Measurements from ENCODE around the gene PCMT1. TPM values are rescaled to one million over a fixed set of nuclear protein-coding genes. Genes with fewer than 3 reads are reported as not detected.

The PCMT1 gene
- total RNA-seq, 4 donors from 2014 or later: 57.4 to 67.6 (median 66.6) TPM

DNA sequence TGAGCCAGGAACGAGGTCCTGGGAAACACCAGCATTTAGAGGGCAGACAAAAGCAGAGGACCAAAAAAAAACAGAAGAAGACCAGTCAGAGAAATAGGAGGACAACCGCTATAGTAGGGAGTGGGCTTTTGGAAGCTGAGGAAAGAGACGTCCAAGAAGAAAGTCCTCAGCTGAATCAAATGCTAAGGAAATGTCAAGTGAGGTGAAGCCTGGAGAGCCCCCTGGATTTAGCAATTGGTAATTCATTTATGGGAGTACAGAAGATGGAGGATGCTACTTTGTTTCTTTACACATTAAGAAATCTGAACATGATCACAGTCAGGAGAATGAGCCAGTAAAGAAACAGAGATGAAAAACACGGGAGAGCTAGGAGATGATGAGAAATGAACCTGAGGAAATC lies 73.5 kb downstream of the PCMT1 start:
- TF ChIP-seq, protein P1, sequence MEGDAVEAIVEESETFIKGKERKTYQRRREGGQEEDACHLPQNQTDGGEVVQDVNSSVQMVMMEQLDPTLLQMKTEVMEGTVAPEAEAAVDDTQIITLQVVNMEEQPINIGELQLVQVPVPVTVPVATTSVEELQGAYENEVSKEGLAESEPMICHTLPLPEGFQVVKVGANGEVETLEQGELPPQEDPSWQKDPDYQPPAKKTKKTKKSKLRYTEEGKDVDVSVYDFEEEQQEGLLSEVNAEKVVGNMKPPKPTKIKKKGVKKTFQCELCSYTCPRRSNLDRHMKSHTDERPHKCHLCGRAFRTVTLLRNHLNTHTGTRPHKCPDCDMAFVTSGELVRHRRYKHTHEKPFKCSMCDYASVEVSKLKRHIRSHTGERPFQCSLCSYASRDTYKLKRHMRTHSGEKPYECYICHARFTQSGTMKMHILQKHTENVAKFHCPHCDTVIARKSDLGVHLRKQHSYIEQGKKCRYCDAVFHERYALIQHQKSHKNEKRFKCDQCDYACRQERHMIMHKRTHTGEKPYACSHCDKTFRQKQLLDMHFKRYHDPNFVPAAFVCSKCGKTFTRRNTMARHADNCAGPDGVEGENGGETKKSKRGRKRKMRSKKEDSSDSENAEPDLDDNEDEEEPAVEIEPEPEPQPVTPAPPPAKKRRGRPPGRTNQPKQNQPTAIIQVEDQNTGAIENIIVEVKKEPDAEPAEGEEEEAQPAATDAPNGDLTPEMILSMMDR (IDR thresholded peaks at IDR 0.05): no peak
- TF ChIP-seq EP300 (IDR thresholded peaks at IDR 0.05) (no peak), POLR2AphosphoS5 (IDR thresholded peaks at IDR 0.05) (no peak), POLR2A (IDR thresholded peaks at IDR 0.05) (no peak)
- WGBS: 83% methylated on average over 4 of the region's 4 CpGs
- peaks cover 46% of the 10 kb centered on the region for H3K36me3 ChIP-seq

DNA sequence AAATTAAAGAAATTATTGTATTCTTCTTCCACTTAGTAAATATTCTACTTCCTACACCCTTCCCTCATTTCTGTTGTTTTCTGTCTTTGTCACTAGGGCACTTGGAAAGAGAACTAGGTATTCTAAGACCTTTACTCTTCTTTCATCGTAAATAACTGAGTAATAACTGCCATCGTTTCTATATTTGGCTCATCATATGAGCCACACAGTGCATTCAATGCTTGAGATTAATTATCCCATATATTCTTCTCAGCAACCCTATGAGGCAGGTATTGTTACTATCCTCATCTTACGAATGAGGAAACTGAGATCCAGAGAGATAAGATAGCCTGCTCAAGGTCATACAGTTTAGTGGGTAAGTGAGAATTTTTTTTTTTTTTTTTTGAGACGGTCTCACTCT lies 75.8 kb downstream of the PCMT1 start:
- H3K4me1 ChIP-seq: no peaks in the 10 kb centered on the region
- peaks cover 49% of the 10 kb centered on the region for H3K36me3 ChIP-seq
- H3K27me3 ChIP-seq: no peaks in the 10 kb centered on the region
- TF ChIP-seq EP300 (IDR thresholded peaks at IDR 0.05): no peak
- no peak for TF ChIP-seq POLR2A (IDR thresholded peaks at IDR 0.05)
- TF ChIP-seq, protein P1 (IDR thresholded peaks at IDR 0.05): no peak
- TF ChIP-seq POLR2AphosphoS5 (IDR thresholded peaks at IDR 0.05): no peak
- H3K9me3 ChIP-seq: no peaks in the 10 kb centered on the region
- H3K4me3 ChIP-seq: no peak overlapping the region
- no peak for DNase-seq (ENCODE audit: low spot score in 2 of 2)
- H3K27ac ChIP-seq: no peak overlapping the region
- WGBS: 80% methylated on average over 4 of the region's 4 CpGs

More for the DNA sequence above, 73.5 kb downstream of the PCMT1 start:
- Histone ChIP-seq H3K4me3 (no peak overlapping the region), H3K27ac (no peak overlapping the region), H3K27me3 (no peaks in the 10 kb centered on the region), H3K4me1 (no peaks in the 10 kb centered on the region), H3K9me3 (no peaks in the 10 kb centered on the region)
- no peak for DNase-seq (ENCODE audit: low spot score in 2 of 2)

DNA sequence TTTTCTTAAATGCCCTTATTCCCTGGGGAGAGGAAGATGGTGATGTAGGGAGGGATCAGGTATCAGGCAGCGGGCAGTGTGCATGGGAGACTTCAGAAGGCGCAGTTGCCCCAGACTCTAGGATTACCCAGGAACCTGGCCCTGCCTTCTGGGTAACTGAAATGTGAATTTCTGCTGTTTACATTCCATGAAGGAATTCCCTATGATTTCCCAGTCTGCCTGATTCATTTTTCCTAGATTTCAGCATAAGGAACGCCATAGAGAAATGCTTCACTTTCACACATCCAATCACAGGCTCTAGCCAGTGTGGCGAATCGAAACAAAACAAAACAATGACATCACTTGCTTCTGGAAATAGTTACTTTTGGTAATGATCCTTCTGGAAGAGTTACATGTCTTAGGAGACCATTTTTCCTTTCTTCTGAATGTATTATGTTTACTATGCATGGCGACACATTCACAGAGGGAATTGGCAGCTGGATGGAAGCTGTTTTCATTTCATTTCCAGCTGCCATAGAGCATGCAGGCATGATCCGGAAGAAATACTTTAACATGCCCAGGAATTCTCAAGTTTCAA lies 81.3 kb downstream of the PCMT1 start:
- TF ChIP-seq POLR2AphosphoS5 (IDR thresholded peaks at IDR 0.05) (no peak), POLR2A (IDR thresholded peaks at IDR 0.05) (no peak), EP300 (IDR thresholded peaks at IDR 0.05) (no peak)
- TF ChIP-seq, protein P1 (IDR thresholded peaks at IDR 0.05): no peak
- Histone ChIP-seq H3K4me1 (no peaks in the 10 kb centered on the region), H3K27ac (no peak overlapping the region), H3K27me3 (no peaks in the 10 kb centered on the region), H3K36me3 (peaks cover 32% of the 10 kb centered on the region), H3K4me3 (no peak overlapping the region), H3K9me3 (no peaks in the 10 kb centered on the region)
- 73% methylated on average over 7 of the region's 7 CpGs for WGBS
- DNase-seq (ENCODE audit: low spot score in 2 of 2): no peak

DNA sequence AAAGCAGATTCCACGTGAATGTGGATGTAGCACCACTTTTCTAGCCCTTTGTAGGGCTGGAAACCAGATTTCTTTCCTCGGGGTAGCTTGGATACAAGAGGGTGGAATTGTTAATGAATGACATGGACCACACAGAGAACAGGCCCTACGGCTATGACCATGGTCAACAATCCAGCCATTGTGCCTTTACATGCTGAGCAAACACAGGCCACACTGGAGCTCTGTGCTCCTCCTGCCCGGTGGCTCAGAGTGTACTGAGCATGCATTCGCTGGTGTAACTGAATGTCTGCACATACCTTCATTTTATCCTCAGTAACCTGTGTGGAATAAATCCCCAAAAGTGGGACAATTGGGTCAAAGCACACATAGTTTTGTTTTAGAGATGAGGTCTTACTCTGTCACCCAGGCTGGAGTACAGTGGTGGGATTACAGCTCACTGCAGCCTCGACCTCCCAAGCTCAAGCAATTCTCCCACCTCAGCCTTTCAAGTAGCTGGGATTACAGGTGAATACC lies 81.8 kb downstream of the PCMT1 start:
- TF ChIP-seq EP300 (IDR thresholded peaks at IDR 0.05) (no peak), POLR2AphosphoS5 (IDR thresholded peaks at IDR 0.05) (no peak), POLR2A (IDR thresholded peaks at IDR 0.05) (no peak)
- Histone ChIP-seq H3K27me3 (no peaks in the 10 kb centered on the region), H3K4me3 (no peak overlapping the region), H3K36me3 (peaks cover 32% of the 10 kb centered on the region), H3K27ac (no peak overlapping the region), H3K9me3 (no peaks in the 10 kb centered on the region), H3K4me1 (no peaks in the 10 kb centered on the region)
- WGBS: 77% methylated on average over 6 of the region's 6 CpGs
- no peak for DNase-seq (ENCODE audit: low spot score in 2 of 2)

DNA sequence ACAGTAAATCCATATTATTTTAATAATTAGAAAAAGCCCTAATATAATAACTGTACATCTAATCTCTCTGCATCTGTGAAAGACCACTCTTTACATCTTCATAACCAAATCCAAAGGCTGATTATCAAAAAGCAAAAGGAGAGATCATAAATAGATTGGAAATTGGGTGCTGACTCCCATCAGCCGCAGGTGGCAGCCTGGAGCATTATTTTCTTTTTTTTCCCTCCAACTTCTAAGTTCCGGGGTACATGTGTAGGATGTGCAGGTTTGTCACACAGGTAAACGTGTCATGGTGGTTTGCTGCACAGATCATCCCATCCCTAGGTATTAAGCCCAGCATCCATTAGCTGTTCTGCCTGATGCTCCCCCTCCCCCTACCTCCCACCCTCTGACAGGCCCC lies 84.1 kb downstream of the PCMT1 start:
- TF ChIP-seq POLR2AphosphoS5 (IDR thresholded peaks at IDR 0.05) (no peak), POLR2A (IDR thresholded peaks at IDR 0.05) (no peak), EP300 (IDR thresholded peaks at IDR 0.05) (no peak)
- TF ChIP-seq, protein P1 (IDR thresholded peaks at IDR 0.05): no peak
- Histone ChIP-seq H3K4me3 (no peak overlapping the region), H3K27me3 (no peaks in the 10 kb centered on the region), H3K27ac (no peak overlapping the region), H3K4me1 (no peaks in the 10 kb centered on the region), H3K36me3 (peaks cover 35% of the 10 kb centered on the region), H3K9me3 (no peaks in the 10 kb centered on the region)
- 92% methylated on average over 3 of the region's 3 CpGs for WGBS
- no peak for DNase-seq (ENCODE audit: low spot score in 2 of 2)
